ENCODE results near the gene ADAMTSL4. TPM values are rescaled to one million over a fixed set of nuclear protein-coding genes. Genes with fewer than 3 reads are reported as not detected.
"Not testable (repeated sequence)": the region's sequence is repeated elsewhere in the genome, so short reads cannot be mapped to it uniquely, and the experiment has no call there.

Gene ADAMTSL4
- total and polyA plus RNA-seq, 4 donors: 23.2 to 104 (median 48.0) TPM

DNA sequence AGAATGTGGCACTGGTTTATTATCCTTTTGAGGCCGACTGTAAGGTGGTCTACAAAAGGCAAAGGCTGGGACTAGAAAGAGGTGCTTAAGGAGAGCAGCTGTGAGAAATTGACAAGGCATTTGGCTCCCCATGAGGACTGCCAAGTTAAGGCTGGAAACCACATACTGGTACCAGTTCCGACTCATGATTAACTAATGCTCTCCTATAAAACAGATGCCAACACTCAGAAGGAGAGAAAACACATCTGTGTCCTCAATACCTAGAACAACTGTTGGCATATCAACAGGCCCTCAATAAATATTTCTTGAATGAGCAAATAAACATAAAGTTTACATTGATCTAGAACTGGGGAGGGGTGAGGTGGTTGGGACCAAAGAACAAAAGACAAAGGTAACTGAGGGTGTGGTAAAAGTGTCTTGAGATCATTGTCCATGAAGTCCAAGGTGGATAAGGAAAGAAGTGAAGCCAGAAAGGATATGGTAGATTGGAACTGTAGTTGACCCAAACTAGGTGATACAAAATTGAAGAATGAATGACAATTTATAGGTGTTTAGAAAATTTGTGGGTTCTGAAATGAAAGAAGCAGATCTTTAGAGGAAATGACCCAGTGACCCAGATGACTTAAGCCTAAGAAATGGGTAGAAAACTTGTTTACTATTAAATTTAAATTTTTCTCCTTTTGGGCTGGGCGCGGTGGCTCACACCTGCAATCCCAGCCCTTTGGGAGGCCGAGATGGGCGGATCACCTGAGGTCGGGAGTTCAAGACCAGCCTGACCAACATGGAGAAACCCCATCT, 47.1 kb downstream of the ADAMTSL4 start:
- no peaks in the 10 kb centered on the region for H3K9me3 ChIP-seq (ENCODE audit: control insufficient read depth in 4 of 4, insufficient read depth in 3 of 4, low read length in 3 of 4)
- H3K9ac ChIP-seq (ENCODE audit: insufficient read depth in 1 of 2, low read length in 2 of 2): no peak overlapping the region
- no peak overlapping the region for H3K27ac ChIP-seq (ENCODE audit: low read depth in 1 of 2, low read length in 1 of 2)
- ATAC-seq (ENCODE audit: insufficient read depth, low FRiP score) (no peak), DNase-seq (no peak)
- H3K36me3 ChIP-seq (ENCODE audit: control insufficient read depth in 4 of 4, insufficient read depth in 4 of 4, low read length in 4 of 4): peaks cover 0 to 4% (median 0%) of the 10 kb centered on the region in 4 donors
- no peak overlapping the region for H3K4me3 ChIP-seq
- TF ChIP-seq, protein P1, sequence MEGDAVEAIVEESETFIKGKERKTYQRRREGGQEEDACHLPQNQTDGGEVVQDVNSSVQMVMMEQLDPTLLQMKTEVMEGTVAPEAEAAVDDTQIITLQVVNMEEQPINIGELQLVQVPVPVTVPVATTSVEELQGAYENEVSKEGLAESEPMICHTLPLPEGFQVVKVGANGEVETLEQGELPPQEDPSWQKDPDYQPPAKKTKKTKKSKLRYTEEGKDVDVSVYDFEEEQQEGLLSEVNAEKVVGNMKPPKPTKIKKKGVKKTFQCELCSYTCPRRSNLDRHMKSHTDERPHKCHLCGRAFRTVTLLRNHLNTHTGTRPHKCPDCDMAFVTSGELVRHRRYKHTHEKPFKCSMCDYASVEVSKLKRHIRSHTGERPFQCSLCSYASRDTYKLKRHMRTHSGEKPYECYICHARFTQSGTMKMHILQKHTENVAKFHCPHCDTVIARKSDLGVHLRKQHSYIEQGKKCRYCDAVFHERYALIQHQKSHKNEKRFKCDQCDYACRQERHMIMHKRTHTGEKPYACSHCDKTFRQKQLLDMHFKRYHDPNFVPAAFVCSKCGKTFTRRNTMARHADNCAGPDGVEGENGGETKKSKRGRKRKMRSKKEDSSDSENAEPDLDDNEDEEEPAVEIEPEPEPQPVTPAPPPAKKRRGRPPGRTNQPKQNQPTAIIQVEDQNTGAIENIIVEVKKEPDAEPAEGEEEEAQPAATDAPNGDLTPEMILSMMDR (IDR thresholded peaks at IDR 0.05; ENCODE audit: control extremely low read depth, extremely low read depth): no peak
- WGBS, 2 donors: 92 to 94% methylated on average over 7 of the region's 7 CpGs
- H3K4me1 ChIP-seq (ENCODE audit: control insufficient read depth in 5 of 5, insufficient read depth in 5 of 5, low read length in 5 of 5): peaks cover 0 to 4% (median 0%) of the 10 kb centered on the region in 5 donors
- no peaks in the 10 kb centered on the region for H3K27me3 ChIP-seq (ENCODE audit: control insufficient read depth in 3 of 3, insufficient read depth in 3 of 3, low read length in 2 of 3)

DNA sequence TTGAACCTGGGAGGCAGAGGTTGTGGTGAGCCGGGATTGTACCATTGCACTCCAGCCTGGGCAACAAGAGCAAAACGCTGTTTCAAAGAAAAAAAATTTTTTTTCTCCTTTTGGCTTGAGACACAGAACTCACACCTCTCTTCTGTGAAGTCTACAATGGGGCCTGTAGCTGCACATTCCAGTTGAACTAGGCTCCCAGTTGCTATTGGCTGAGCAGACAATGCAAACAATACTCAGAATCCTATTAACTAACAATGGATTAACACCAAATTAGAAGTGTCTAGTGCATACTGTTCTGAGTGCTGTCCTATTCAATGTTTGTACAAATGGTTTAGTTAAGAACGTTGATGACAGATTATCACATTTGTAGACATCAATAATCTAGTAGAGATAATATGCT, 47.8 kb downstream of the ADAMTSL4 start:
- Histone ChIP-seq H3K27me3 (ENCODE audit: control insufficient read depth in 3 of 3, insufficient read depth in 3 of 3, low read length in 2 of 3) (no peaks in the 10 kb centered on the region), H3K27ac (ENCODE audit: low read depth in 1 of 2, low read length in 1 of 2) (no peak overlapping the region), H3K4me1 (ENCODE audit: control insufficient read depth in 5 of 5, insufficient read depth in 5 of 5, low read length in 5 of 5) (peaks cover 0 to 4% (median 0%) of the 10 kb centered on the region in 5 donors), H3K36me3 (ENCODE audit: control insufficient read depth in 4 of 4, insufficient read depth in 4 of 4, low read length in 4 of 4) (peaks cover 0 to 4% (median 0%) of the 10 kb centered on the region in 4 donors), H3K9ac (ENCODE audit: insufficient read depth in 1 of 2, low read length in 2 of 2) (no peak overlapping the region), H3K4me3 (no peak overlapping the region), H3K9me3 (ENCODE audit: control insufficient read depth in 4 of 4, insufficient read depth in 3 of 4, low read length in 3 of 4) (no peaks in the 10 kb centered on the region)
- 63 to 83% methylated on average over 3 of the region's 3 CpGs for WGBS, 2 donors
- DNase-seq: peak in 2 of 3 donors; percentile 16 to 19
- no peak for ATAC-seq (ENCODE audit: insufficient read depth, low FRiP score)
- TF ChIP-seq, protein P1 (IDR thresholded peaks at IDR 0.05; ENCODE audit: control extremely low read depth, extremely low read depth): no peak

DNA sequence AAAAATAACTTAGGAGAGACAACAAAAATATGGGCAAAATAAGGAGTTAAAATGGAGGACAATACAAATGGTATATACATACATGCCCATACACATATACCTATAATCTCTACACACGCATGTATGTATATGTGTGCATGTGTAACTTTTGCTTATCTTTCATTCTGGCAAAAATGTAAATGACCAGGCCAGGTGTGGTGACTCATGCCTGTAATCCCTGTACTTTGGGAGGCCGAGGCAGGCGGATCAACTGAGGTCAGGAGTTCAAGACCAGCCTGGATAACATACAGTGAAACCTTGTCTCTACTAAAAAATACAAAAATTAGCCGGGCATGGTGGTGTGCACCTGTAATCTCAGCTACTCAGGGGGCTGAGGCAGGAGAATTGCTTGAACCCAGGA, 49.1 kb downstream of the ADAMTSL4 start:
- ATAC-seq (ENCODE audit: insufficient read depth, low FRiP score); DNase-seq; H3K4me1 ChIP-seq (ENCODE audit: control insufficient read depth in 5 of 5, insufficient read depth in 5 of 5, low read length in 5 of 5); H3K9ac ChIP-seq (ENCODE audit: insufficient read depth in 1 of 2, low read length in 2 of 2); H3K27me3 ChIP-seq (ENCODE audit: control insufficient read depth in 3 of 3, insufficient read depth in 3 of 3, low read length in 2 of 3); H3K4me3 ChIP-seq; H3K9me3 ChIP-seq (ENCODE audit: control insufficient read depth in 4 of 4, insufficient read depth in 3 of 4, low read length in 3 of 4); H3K27ac ChIP-seq (ENCODE audit: low read depth in 1 of 2, low read length in 1 of 2); H3K36me3 ChIP-seq (ENCODE audit: control insufficient read depth in 4 of 4, insufficient read depth in 4 of 4, low read length in 4 of 4): not testable (repeated sequence)
- 85 to 95% methylated on average over 4 of the region's 4 CpGs for WGBS, 2 donors

DNA sequence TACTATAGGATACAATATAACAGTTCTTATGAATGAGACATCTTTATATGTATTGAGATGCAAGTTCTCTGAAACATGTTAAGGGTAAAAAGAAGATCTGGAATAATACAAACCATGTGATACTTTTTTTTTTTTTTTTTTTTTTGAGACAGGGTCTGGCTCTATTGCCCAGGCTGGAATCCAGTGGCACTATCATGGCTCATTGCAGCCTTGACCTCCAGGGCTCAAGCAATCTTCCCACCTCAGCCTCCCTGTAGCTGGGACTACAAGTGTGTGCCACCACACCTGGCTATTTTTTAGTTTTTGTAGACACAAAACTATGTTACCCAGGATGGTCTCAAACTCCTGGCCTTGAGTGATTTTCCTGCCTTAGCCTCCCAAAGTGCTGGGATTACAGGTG, 52.3 kb downstream of the ADAMTSL4 start:
- no peak overlapping the region for H3K4me3 ChIP-seq
- TF ChIP-seq, protein P1 (IDR thresholded peaks at IDR 0.05; ENCODE audit: control extremely low read depth, extremely low read depth): no peak
- no peaks in the 10 kb centered on the region for H3K9me3 ChIP-seq (ENCODE audit: control insufficient read depth in 4 of 4, insufficient read depth in 3 of 4, low read length in 3 of 4)
- H3K27me3 ChIP-seq (ENCODE audit: control insufficient read depth in 3 of 3, insufficient read depth in 3 of 3, low read length in 2 of 3): no peaks in the 10 kb centered on the region
- peaks cover 0 to 5% (median 0%) of the 10 kb centered on the region in 4 donors for H3K36me3 ChIP-seq (ENCODE audit: control insufficient read depth in 4 of 4, insufficient read depth in 4 of 4, low read length in 4 of 4)
- peaks cover 0 to 10% (median 4%) of the 10 kb centered on the region in 5 donors for H3K4me1 ChIP-seq (ENCODE audit: control insufficient read depth in 5 of 5, insufficient read depth in 5 of 5, low read length in 5 of 5)
- no peak overlapping the region for H3K9ac ChIP-seq (ENCODE audit: insufficient read depth in 1 of 2, low read length in 2 of 2)
- no peak for ATAC-seq (ENCODE audit: insufficient read depth, low FRiP score)
- DNase-seq: no peak
- H3K27ac ChIP-seq (ENCODE audit: low read depth in 1 of 2, low read length in 1 of 2): no peak overlapping the region

DNA sequence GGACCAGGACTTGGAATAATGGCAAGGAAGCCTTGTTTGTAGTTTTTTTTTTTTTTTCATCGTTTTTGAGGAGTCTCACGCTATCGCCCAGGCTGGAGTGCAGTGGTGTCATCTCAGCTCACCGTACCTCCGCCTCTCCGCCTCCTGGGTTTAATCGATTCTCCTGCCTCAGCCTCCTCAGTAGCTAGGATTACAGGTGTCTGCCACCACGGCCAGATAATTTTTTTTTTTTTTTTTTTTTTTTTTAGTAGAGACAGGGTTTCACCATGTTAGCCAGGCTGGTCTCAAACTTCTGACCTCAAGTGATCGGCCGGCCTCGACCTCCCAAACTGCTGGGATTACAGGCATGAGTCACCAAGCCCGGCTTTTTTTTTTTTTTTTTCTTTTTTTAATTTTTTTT, 53.2 kb downstream of the ADAMTSL4 start:
- H3K4me1 ChIP-seq (ENCODE audit: control insufficient read depth in 5 of 5, insufficient read depth in 5 of 5, low read length in 5 of 5): peaks cover 0 to 10% (median 0%) of the 10 kb centered on the region in 5 donors
- H3K9ac ChIP-seq (ENCODE audit: insufficient read depth in 1 of 2, low read length in 2 of 2); H3K27ac ChIP-seq (ENCODE audit: low read depth in 1 of 2, low read length in 1 of 2); H3K36me3 ChIP-seq (ENCODE audit: control insufficient read depth in 4 of 4, insufficient read depth in 4 of 4, low read length in 4 of 4); H3K4me3 ChIP-seq; ATAC-seq (ENCODE audit: insufficient read depth, low FRiP score); DNase-seq; H3K9me3 ChIP-seq (ENCODE audit: control insufficient read depth in 4 of 4, insufficient read depth in 3 of 4, low read length in 3 of 4); H3K27me3 ChIP-seq (ENCODE audit: control insufficient read depth in 3 of 3, insufficient read depth in 3 of 3, low read length in 2 of 3): not testable (repeated sequence)
- WGBS, 2 donors: 98% methylated on average over 12 of the region's 12 CpGs
